Measurements from ENCODE around the gene CARS1.

Gene CARS1

DNA sequence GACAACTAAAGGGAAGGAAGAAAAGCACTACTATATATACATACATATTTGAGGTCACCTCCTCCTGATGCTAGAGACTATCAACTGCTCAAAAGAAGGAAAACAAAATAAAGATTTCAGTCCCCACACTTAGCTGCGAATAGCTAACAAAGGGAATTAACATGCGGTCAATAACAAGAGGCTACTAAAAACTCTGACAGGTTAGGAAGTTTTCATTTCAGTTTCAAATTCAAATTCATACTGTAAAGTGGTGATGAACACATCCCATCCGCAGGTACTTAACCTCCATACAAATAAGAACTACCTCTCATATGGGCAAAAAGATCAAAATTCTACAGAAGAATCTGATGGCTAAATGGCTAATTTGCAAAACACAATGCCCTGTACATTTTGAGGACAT, 67.7 kb downstream of the CARS1 start:
- peak overlapping the region; percentile 91 for H3K27ac ChIP-seq
- no peak for TF ChIP-seq CTCF (conservative IDR thresholded peaks at IDR 0.05)

GRCh38 chr11:2989006-2989405, 68.2 kb downstream of the CARS1 start:
- H3K27ac ChIP-seq: peak overlapping the region; percentile 91
- no peak for TF ChIP-seq CTCF (conservative IDR thresholded peaks at IDR 0.05)

DNA sequence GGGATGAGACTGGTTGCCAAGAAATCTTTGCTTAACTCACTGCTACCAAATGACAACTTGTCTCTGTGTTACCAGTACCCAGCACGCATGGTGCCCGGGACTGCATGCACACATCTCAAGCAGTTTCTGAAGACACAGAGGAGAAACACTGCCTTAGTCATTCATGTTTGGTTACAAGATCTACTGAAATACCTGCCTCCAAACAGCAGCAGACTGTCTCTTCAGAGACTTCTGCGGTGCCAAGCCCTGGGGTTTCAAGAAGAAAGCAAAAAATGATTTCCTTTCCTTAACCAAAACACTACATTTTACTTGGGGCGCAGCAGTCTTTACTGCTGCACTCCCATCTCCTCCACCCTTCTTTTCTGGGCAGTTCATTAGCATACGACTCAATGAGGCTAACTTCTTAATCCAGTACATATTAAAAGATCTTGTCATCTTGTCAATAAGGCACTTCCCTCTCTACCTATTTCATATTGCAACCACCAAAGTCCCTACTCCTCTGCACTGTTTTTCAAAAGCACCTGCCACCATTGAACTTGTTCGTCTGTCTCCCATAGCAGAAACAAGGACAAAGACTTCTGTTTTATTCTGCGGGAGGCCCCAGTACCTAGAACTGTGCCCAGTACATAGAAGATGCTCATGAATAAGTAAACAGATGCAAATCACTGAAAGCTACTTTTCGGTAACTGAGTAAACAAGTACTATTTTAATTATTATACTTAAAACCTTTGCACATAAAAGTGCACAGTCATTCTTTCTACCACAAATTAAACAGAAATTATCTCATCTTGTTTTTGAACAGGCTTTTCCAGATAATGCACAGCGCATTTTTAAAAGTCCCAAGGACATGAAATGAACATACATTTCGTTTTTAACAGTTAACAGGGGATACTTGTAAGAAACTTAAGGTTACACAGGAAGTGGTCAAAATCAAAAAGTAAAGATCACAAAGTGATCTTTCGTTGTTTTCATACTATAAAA, 69.1 kb downstream of the CARS1 start:
- TF ChIP-seq CTCF (conservative IDR thresholded peaks at IDR 0.05): no peak
- H3K27ac ChIP-seq: peak overlapping the region; percentile 91

DNA sequence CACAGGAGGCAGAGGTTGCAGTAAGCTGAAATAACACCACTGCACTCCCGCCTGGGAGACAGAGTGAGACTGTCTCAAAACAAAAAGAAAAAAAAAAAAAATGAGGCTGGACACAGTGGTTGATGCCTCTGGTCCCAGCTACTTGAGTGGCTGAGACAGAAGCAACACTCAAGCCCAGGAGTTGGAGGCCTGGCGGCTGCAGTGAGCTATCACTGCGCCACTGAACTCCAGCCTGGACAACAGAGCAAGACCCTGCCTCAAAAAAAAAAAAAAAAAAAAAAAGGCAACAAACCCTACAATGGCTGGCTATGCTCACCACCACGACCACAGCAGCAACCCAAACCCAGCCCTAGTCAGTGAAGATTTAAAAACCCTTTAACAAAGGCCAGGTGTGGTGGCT, 73.3 kb downstream of the CARS1 start:
- H3K27ac ChIP-seq: no peak overlapping the region
- TF ChIP-seq CTCF (conservative IDR thresholded peaks at IDR 0.05): no peak

DNA sequence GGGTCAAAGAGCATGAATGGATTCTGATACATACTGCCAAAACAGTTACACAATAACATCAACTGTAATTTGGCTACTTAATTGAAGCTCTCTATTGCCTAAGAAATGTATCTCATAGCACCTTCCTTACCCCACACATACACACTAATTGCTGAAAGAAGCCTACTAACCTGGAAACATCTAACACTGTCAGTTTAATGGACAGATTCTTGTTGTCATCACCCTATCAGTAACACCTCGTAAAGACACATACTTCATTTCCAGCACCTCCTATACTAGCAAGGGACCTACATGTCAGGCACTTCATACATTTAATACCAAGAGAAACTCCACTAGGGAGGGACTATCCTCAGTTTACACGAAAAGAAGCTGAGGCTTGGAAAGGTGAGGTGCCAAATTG, 75.0 kb downstream of the CARS1 start:
- TF ChIP-seq CTCF (conservative IDR thresholded peaks at IDR 0.05): no peak
- H3K27ac ChIP-seq: no peak overlapping the region

- no peak overlapping the region for H3K27ac ChIP-seq
- TF ChIP-seq CTCF (conservative IDR thresholded peaks at IDR 0.05): no peak
These were observed 76.1 kb downstream of the CARS1 start for GRCh38 chr11:2981130-2981529.

GRCh38 chr11:2980168-2980840, 76.9 kb downstream of the CARS1 start:
- no peak for TF ChIP-seq CTCF (conservative IDR thresholded peaks at IDR 0.05)
- no peak overlapping the region for H3K27ac ChIP-seq

Data from VCaP (cell line).